Measurements from ENCODE around the gene PLXNA4.
"Not testable (repeated sequence)": the region's sequence is repeated elsewhere in the genome, so short reads cannot be mapped to it uniquely, and the experiment has no call there.

PLXNA4 gene, protein sequence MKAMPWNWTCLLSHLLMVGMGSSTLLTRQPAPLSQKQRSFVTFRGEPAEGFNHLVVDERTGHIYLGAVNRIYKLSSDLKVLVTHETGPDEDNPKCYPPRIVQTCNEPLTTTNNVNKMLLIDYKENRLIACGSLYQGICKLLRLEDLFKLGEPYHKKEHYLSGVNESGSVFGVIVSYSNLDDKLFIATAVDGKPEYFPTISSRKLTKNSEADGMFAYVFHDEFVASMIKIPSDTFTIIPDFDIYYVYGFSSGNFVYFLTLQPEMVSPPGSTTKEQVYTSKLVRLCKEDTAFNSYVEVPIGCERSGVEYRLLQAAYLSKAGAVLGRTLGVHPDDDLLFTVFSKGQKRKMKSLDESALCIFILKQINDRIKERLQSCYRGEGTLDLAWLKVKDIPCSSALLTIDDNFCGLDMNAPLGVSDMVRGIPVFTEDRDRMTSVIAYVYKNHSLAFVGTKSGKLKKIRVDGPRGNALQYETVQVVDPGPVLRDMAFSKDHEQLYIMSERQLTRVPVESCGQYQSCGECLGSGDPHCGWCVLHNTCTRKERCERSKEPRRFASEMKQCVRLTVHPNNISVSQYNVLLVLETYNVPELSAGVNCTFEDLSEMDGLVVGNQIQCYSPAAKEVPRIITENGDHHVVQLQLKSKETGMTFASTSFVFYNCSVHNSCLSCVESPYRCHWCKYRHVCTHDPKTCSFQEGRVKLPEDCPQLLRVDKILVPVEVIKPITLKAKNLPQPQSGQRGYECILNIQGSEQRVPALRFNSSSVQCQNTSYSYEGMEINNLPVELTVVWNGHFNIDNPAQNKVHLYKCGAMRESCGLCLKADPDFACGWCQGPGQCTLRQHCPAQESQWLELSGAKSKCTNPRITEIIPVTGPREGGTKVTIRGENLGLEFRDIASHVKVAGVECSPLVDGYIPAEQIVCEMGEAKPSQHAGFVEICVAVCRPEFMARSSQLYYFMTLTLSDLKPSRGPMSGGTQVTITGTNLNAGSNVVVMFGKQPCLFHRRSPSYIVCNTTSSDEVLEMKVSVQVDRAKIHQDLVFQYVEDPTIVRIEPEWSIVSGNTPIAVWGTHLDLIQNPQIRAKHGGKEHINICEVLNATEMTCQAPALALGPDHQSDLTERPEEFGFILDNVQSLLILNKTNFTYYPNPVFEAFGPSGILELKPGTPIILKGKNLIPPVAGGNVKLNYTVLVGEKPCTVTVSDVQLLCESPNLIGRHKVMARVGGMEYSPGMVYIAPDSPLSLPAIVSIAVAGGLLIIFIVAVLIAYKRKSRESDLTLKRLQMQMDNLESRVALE (N-terminal part only)

GRCh38 chr7:132575982-132576720 is at the start of gene PLXNA4:
Gene PLXNA4, minus strand, starts transcription at chr7:132576470. Its CDS starts 67,777 bp downstream, at chr7:132508693.
- DNase-seq (ENCODE audit: low read depth in 2 of 2) = no peak

DNA sequence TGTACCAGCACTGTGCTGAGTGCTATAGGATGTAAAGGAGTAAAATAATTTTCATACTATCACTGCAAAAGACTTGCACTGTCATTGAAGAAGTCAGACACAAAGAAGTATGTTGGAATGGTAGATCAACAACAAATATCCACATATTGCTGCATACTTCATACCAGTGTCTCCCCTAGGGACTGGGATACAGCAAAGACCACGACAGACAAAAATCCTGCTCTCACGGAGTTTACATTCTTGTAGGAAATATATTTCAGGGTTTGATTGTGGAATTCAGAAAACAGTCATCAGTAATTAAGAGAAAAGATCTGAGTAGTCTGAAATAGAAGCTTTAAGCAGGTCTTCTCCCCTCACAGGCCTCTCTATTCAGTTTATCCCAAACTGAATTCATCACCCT is 49.4 kb upstream of the PLXNA4 start:
- DNase-seq (ENCODE audit: low read depth in 2 of 2) = no peak

- DNase-seq (ENCODE audit: low read depth in 2 of 2) = no peak
These were observed 45.8 kb upstream of the PLXNA4 start for GRCh38 chr7:132622081-132622480.

DNA sequence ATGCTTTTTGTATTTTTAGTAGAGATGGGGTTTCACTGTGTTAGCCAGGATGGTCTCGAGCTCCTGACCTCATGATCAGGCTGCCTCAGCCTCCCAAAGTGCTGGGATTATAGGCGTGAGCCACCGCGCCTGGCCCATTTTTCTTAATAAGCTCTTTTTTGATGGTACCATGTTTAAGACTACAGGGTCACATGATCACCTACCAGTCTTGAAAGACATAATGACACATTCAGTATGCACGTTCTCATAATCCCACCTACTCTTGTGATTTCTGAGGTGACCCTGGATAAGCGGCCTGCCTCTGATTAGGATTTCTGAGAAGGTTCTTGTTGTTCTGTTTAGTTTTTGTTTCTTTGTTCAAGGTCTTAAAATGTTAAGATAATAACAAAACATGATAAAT is 43.7 kb upstream of the PLXNA4 start:
- no peak for DNase-seq (ENCODE audit: low read depth in 2 of 2)

GRCh38 chr7:132618956-132619305 is 42.7 kb upstream of the PLXNA4 start:
- DNase-seq (ENCODE audit: low read depth in 2 of 2) = no peak

- DNase-seq (ENCODE audit: low read depth in 2 of 2) = no peak
These were observed 42.1 kb upstream of the PLXNA4 start for GRCh38 chr7:132618271-132618955.

GRCh38 chr7:132614428-132615318 is 38.4 kb upstream of the PLXNA4 start:
- no peak for DNase-seq (ENCODE audit: low read depth in 2 of 2)

GRCh38 chr7:132613737-132614136 is 37.5 kb upstream of the PLXNA4 start:
- no peak for DNase-seq (ENCODE audit: low read depth in 2 of 2)

DNA sequence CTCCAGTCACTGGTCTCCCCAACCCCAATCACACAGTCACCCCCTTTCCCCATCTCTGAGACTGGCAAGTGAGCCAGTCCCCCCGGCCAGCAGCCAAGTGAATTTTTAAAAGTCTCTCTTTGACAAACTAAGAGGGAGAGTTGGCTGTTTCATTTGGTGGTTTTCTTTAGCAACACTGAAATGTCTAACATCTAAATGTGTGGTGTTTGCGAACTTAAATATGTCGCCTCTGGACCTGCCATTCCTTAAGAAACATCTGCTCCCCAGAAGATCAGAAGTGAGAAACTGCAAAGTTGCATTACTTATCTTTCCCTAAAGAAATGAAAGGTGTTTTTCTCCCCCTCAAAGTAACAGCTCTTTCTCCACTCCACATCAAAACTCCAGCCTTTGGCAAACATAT is 34.7 kb upstream of the PLXNA4 start:
- no peak for DNase-seq (ENCODE audit: low read depth in 2 of 2)

DNA sequence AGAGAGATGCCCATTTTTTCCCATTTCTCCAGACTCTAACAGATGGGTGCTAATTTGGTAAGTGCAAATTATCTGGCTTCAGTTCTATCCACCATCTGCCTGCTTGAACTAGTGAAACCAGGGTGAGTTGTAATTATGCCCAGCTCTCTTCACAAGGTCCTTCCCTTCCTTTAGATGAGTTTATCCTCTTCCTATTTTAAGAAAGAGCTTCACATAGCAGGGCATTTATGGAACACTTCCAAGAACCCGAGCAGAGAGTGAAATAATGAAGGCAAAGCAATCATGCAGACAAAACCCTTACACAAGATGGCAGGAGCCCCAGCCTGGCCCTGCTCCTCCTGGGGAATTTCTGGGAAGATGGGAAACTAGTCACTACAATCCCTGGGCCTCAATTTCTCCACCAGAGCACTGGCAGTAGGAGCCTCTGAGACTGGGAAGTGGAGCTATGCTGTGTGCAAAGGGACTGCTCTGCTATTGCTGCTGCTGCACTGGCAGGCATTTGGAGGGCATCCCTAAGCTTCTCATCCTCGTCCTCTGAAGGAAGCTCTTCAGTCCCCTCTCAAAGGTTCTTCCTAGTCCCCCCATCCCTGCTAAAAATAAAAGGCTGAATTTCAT is 33.7 kb upstream of the PLXNA4 start:
- no peak for DNase-seq (ENCODE audit: low read depth in 2 of 2)

GRCh38 chr7:132609222-132609621 is 33.0 kb upstream of the PLXNA4 start:
- no peak for DNase-seq (ENCODE audit: low read depth in 2 of 2)

- DNase-seq (ENCODE audit: low read depth in 2 of 2) = no peak
These were observed 32.3 kb upstream of the PLXNA4 start for GRCh38 chr7:132608523-132608922.

DNA sequence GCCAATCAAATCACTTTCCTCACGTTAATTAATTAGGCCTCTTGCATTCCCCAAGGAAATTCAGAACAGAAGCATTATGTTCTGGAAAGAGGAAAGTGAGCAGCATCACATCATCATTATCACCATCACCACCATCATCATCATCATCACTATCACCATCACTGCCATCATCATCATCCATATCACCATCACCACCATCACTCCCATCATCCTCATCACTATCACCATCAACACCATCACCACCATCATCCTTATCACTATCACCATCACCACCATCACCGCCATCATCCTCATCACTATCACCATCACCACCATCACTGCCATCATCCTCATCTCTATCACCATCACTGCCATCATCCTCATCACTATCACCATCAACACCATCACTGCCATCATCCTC is 31.4 kb upstream of the PLXNA4 start:
- no peak for DNase-seq (ENCODE audit: low read depth in 2 of 2)

DNA sequence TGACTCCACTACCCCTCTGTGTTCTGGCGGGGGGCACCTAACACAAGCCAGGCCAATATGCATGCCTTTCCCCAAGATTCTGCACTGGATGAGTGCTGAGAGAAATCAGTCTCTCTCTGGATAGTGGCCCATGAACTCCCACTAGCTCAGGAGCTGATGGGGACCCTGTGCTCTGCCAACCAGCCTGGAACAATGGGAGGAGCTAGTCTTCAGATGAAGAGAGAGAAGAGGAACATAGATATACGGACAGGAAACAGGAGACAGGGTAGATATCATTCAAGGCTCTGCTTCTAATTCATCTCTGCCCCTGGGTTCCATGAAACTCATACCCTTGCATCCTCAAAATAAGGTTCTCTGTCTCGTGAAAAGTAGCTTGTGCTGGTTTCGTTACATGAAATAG is 27.9 kb upstream of the PLXNA4 start:
- DNase-seq (ENCODE audit: low read depth in 2 of 2) = no peak

- no peak for DNase-seq (ENCODE audit: low read depth in 2 of 2)
These were observed 27.1 kb upstream of the PLXNA4 start for GRCh38 chr7:132603220-132603833.

DNA sequence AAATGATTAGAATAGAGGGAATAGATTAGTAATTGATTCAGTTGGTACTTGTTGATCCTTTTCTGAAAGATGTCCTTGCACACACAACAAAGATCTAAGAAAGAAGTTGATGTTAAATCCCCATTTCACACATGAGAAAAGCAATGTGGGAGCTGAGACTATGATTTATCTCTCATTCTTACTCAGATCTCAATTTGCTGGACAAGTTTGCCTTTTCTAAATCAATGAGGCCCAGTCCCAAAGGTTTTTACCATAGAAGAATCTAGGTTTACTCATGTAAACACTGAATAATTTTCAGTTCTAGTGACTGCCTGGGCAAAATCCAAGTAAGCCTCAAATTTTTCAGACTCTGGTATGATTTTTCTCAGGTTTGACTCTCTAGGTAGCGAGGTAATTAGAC is 25.5 kb upstream of the PLXNA4 start:
- DNase-seq (ENCODE audit: low read depth in 2 of 2) = no peak

DNA sequence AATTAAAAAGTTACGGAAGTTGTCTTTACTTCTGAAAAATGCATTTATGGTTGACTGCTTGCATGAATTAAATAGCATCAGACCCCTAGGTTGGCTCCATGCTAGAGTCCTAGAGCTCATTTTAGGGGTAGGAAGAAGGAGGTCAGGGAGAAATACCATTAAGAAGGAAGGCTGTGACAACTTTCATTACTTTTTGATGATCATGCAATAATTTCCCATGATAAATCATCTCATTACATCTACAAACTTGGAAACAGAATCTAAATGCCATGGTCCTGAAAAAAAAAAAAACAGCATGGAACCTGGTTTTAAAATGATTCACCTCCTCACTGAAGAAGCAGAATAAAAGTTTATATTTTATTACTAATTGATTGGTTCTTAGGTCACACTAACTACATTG is 20.3 kb upstream of the PLXNA4 start:
- no peak for DNase-seq (ENCODE audit: low read depth in 2 of 2)

DNA sequence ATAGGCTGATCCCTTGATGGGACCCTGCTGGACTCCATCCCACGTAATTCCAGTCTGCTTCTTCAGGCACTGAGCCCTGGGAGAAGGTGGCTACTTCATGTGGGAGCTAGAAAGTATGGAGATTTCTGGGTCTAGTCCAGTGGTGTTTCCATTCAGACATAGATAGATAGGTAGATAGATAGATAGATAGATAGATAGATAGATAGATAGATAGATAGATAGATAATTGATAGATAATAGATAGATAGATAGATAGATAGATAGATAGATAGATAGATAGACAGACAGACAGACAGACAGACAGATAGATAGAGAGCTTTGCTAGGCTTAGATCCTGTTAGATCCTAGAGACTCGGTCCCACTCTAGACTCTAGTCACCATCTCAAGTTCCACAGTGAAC is 18.5 kb upstream of the PLXNA4 start:
- not testable (repeated sequence) for DNase-seq (ENCODE audit: low read depth in 2 of 2)

DNA sequence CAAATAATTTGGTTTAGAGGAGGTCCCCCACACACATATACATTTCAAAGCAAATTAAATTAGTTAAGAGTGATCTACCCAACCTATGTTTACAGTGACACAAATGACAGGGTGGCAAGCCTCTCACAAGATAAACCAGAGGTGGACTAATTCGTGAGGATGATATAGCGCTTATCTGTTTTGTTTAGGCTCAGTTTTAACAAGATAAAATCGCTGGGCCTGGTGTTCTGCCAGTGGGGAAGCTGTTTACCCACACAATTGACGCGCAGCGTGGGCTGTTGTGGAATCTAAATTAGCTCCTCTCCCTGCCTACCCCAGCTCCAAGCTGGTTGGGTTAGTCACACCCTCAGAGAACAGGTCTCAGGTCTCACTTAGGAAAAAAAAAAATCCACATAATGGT is 16.7 kb upstream of the PLXNA4 start:
- no peak for DNase-seq (ENCODE audit: low read depth in 2 of 2)
